MM.1S (cell line): Measurements from ENCODE around the gene GRIK5.

Experiments
- DNase-seq: peaks from one replicate; pipeline ENCODE4 v3.0.0-alpha.2; 2015
- H2AFZ ChIP-seq: fragments of 300-600 bp; sonication (generic); 2 replicates; pipeline ENCODE4 v1.6.0; 2016; ENCODE audit warnings: antibody characterized with exemption, low read length
- H3F3A ChIP-seq: fragments of 300-600 bp; sonication (generic); 2 replicates; pipeline ENCODE4 v1.6.1; 2016; ENCODE audit warnings: mild to moderate bottlenecking, antibody characterized with exemption, low read length, moderate library complexity, mixed read lengths; ENCODE audit not compliant: insufficient read depth
- H3K27ac ChIP-seq: fragments of 300-600 bp; sonication (generic); 2 replicates; pipeline ENCODE4 v1.5.1; 2016; ENCODE audit warnings: mild to moderate bottlenecking, low read length
- H3K27me3 ChIP-seq: fragments of 300-600 bp; sonication (generic); replicated peaks from 2 replicates; pipeline ENCODE4 v1.6.0; 2016; ENCODE audit warnings: low read length; ENCODE audit not compliant: insufficient read depth
- H3K36me3 ChIP-seq: fragments of 300-600 bp; sonication (generic); replicated peaks from 2 replicates; pipeline ENCODE4 v1.6.1; 2016; ENCODE audit warnings: mild to moderate bottlenecking, low read length, mixed read lengths; ENCODE audit not compliant: insufficient read depth
- H3K4me1 ChIP-seq: fragments of 300-600 bp; sonication (generic); 2 replicates; pipeline ENCODE4 v1.6.1; 2016; ENCODE audit warnings: low read length, mixed read lengths
- H3K4me2 ChIP-seq: fragments of 300-600 bp; sonication (generic); 2 replicates; pipeline ENCODE4 v1.6.0; 2016; ENCODE audit warnings: low read depth, low read length
- H3K4me3 ChIP-seq: fragments of 300-600 bp; sonication (generic); 2 replicates; pipeline ENCODE4 v1.5.1; 2016; ENCODE audit warnings: low read length, mixed read lengths
- H3K79me2 ChIP-seq: fragments of 300-600 bp; sonication (generic); 2 replicates; pipeline ENCODE4 v1.6.1; 2016; ENCODE audit warnings: mixed run types, low read length, mixed read lengths
- H3K9ac ChIP-seq: fragments of 300-600 bp; sonication (generic); 2 replicates; pipeline ENCODE4 v1.6.1; 2016; ENCODE audit warnings: low read length, mixed read lengths
- H3K9me2 ChIP-seq: fragments of 300-600 bp; sonication (generic); replicated peaks from 2 replicates; pipeline ENCODE4 v1.6.1; 2016; ENCODE audit warnings: mild to moderate bottlenecking, low read length, mixed read lengths; ENCODE audit not compliant: insufficient read depth
- H3K9me3 ChIP-seq: fragments of 300-600 bp; sonication (generic); replicated peaks from 2 replicates; pipeline ENCODE4 v1.6.1; 2016; ENCODE audit warnings: mild to moderate bottlenecking, low read length, mixed read lengths; ENCODE audit not compliant: insufficient read depth
- H4K20me1 ChIP-seq: fragments of 300-600 bp; sonication (generic); 2 replicates; pipeline ENCODE4 v1.6.1; 2016; ENCODE audit warnings: mild to moderate bottlenecking, low read length, moderate library complexity, mixed read lengths; ENCODE audit not compliant: insufficient read depth
- EZH2 ChIP-seq: fragments of 300-600 bp; sonication (generic); optimal IDR thresholded peaks from 2 replicates; pipeline ENCODE3; 2017; ENCODE audit warnings: low read depth, mild to moderate bottlenecking, antibody characterized with exemption, low read length, mixed read lengths
- EZH2phosphoT487 ChIP-seq: fragments of 300-600 bp; sonication (generic); IDR thresholded peaks from 2 replicates; pipeline ENCODE4 v1.6.1; 2018; ENCODE audit warnings: antibody characterized with exemption, low read length
- TF ChIP-seq, protein P1 (sequence below): fragments of 300-600 bp; sonication (generic); IDR thresholded peaks from 2 replicates; pipeline ENCODE4 v1.5.1; 2016; ENCODE audit warnings: antibody characterized with exemption, low read length, mixed read lengths

Gene GRIK5

DNA sequence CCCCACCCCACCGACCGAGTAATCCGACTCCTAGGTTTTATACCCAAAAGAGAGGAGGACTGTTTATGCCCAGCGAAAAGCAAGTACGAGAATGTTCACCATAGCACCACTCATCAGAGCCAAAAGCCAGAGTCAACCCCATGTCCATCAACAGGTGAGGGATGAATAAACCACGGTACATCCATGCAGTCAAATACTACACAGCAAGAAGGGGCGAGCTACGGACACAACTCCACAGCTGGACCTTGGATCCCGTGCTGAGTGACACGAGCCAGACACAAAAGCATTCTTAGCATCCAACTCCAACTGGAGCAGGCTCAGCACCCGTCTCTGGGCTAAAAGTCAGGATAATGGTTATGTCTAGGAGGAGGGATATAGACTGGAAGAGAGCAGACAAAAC, 98.6 kb downstream of the GRIK5 start:
- H3K9me3 ChIP-seq, result no peaks in the 10 kb centered on the region

DNA sequence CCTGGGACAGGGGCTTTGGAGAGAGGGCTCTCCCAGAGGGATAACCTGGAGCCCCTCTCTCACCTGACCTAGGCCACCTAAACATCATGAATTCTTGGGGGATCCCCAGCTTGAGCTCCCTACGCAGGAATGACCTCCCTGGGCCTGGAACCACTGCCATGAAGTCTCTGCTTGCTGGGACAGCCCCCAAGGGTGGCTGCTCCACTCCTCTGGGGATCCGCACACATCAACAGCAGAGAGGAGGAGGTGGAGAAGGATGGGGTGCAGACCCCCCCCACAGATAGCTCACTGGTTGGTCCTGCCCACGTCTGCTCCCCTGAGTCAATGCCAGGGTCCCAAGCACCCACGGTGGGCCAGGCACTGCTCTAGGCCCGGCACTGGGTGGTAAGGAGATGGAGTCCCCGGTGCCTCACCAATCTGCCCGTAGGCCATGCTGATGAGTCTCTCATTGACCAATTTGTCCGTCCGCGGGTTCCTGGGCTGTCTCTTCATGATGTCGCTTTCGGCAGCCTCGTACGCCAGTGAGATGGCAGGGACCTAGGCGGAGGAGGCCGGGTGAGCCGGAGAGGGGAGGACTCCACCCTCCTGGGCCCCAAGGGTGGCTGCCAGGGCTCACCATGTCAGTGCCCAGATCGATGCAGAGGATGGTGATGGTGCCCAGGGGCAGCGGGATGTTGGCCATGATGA, 100.1 kb downstream of the GRIK5 start:
- Histone ChIP-seq H3F3A (no peaks in the 10 kb centered on the region), H3K36me3 (no peaks in the 10 kb centered on the region), H3K27ac (no peak overlapping the region), H3K4me1 (no peaks in the 10 kb centered on the region), H3K9me2 (no peaks in the 10 kb centered on the region), H3K4me3 (no peak overlapping the region), H3K9me3 (no peaks in the 10 kb centered on the region), H3K4me2 (no peak overlapping the region), H4K20me1 (no peaks in the 10 kb centered on the region), H2AFZ (no peak overlapping the region), H3K9ac (no peak overlapping the region), H3K27me3 (peaks cover 94% of the 10 kb centered on the region), H3K79me2 (no peaks in the 10 kb centered on the region)
- no peak for TF ChIP-seq EZH2
- no peak for TF ChIP-seq EZH2phosphoT487
- TF ChIP-seq, protein P1, sequence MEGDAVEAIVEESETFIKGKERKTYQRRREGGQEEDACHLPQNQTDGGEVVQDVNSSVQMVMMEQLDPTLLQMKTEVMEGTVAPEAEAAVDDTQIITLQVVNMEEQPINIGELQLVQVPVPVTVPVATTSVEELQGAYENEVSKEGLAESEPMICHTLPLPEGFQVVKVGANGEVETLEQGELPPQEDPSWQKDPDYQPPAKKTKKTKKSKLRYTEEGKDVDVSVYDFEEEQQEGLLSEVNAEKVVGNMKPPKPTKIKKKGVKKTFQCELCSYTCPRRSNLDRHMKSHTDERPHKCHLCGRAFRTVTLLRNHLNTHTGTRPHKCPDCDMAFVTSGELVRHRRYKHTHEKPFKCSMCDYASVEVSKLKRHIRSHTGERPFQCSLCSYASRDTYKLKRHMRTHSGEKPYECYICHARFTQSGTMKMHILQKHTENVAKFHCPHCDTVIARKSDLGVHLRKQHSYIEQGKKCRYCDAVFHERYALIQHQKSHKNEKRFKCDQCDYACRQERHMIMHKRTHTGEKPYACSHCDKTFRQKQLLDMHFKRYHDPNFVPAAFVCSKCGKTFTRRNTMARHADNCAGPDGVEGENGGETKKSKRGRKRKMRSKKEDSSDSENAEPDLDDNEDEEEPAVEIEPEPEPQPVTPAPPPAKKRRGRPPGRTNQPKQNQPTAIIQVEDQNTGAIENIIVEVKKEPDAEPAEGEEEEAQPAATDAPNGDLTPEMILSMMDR, result no peak
- DNase-seq, result no peak

More for the DNA sequence above, 98.6 kb downstream of the GRIK5 start:
- H3K9ac ChIP-seq, result no peak overlapping the region
- no peak overlapping the region for H3K4me2 ChIP-seq
- H3K27ac ChIP-seq, result no peak overlapping the region
- H3K79me2 ChIP-seq, result no peaks in the 10 kb centered on the region
- peaks cover 95% of the 10 kb centered on the region for H3K27me3 ChIP-seq
- H3K4me3 ChIP-seq, result no peak overlapping the region
- no peaks in the 10 kb centered on the region for H3F3A ChIP-seq
- H4K20me1 ChIP-seq, result no peaks in the 10 kb centered on the region
- H2AFZ ChIP-seq, result no peak overlapping the region
- H3K4me1 ChIP-seq, result no peaks in the 10 kb centered on the region
- DNase-seq, result no peak
- no peaks in the 10 kb centered on the region for H3K36me3 ChIP-seq
- TF ChIP-seq EZH2phosphoT487, result no peak
- TF ChIP-seq, protein P1, result no peak
- H3K9me2 ChIP-seq, result no peaks in the 10 kb centered on the region

DNA sequence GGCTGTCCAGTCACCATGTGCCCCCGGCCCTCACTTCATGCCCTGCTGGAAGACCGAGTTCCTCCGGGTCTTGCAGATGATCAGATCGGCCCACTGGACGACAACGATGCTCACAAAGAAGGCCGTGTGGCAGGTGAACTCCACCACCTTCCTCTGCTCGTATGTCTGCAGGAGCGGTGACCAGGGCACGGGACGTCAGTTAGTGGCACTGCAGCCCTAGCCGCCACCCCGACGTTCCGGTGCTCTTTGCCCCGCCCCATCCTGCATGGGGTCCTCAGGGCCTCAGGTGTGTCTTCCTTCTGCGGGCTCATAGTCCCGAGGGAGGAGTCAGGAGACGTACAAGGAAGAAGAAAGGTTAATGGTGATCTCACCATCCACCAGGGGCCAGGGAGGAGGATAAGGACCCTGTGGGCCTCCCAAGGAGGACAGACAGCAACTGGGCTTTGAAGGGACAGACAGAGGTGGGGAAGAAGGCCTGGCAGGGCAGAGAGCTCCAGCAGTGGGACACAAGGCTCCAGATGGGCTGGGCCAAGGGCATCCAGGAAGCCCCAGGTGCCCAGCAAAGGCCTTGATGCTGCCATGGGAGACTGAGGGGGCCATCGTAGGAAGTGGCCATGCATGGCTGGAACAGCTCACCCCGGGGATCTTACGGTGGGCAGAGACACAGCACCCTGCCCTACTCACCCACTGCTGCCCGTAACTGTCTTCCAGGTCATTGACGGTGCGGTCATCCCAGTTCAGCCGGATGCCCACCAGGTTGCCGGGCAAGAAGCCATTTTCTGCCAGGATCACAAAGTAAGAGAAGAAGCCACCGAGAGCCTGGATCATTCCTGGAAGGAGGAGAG, 101.0 kb downstream of the GRIK5 start:
- H2AFZ ChIP-seq, result no peak overlapping the region
- H3F3A ChIP-seq, result no peaks in the 10 kb centered on the region
- H4K20me1 ChIP-seq, result no peaks in the 10 kb centered on the region
- H3K4me1 ChIP-seq, result no peaks in the 10 kb centered on the region
- H3K79me2 ChIP-seq, result no peaks in the 10 kb centered on the region
- DNase-seq, result no peak
- no peak overlapping the region for H3K27ac ChIP-seq
- H3K9ac ChIP-seq, result no peak overlapping the region
- no peak overlapping the region for H3K4me2 ChIP-seq
- no peak overlapping the region for H3K4me3 ChIP-seq
- TF ChIP-seq, protein P1, result no peak
- no peak for TF ChIP-seq EZH2
- no peak for TF ChIP-seq EZH2phosphoT487
- H3K9me2 ChIP-seq, result no peaks in the 10 kb centered on the region
- H3K9me3 ChIP-seq, result no peaks in the 10 kb centered on the region
- H3K27me3 ChIP-seq, result peaks cover 86% of the 10 kb centered on the region
- no peaks in the 10 kb centered on the region for H3K36me3 ChIP-seq
